Activated CD4-positive, alpha-beta memory T cell treated with anti-CD3 and anti-CD28 coated beads, Interleukin-2, amount 10 ng/mL, durations not matched to agents 7 days and 5 days (primary cell): ENCODE results near the gene FAM50A. TPM values are rescaled to one million over a fixed set of nuclear protein-coding genes. Genes with fewer than 3 reads are reported as not detected.

Source experiments
- CTCF ChIA-PET: fragments of 350-600 bp; sonication (Branson Sonifier 250); formaldehyde crosslinking; loops from one replicate; lab custom pipeline; 2021; ENCODE audit warnings: antibody characterized with exemption, inconsistent platforms; lab: Charles Lee
- POLR2A ChIA-PET: fragments of 350-600 bp; sonication (Branson Sonifier 250); formaldehyde crosslinking; loops from one replicate; lab custom pipeline; 2021; ENCODE audit warnings: antibody characterized with exemption; lab: Charles Lee
- DNase-seq: peaks from one replicate; pipeline ENCODE4 v3.0.0-alpha.2; 2020
- H3K27ac Mint-ChIP-seq: one replicate; pipeline ENCODE4 v1.8.0; 2021; ENCODE audit warnings: mild to moderate bottlenecking, mixed read lengths
- H3K27me3 Mint-ChIP-seq: one replicate; pipeline ENCODE4 v1.8.0; 2021; ENCODE audit warnings: mixed read lengths
- H3K36me3 Mint-ChIP-seq: one replicate; pipeline ENCODE4 v1.8.0; 2021; ENCODE audit warnings: low read depth, mixed read lengths
- H3K4me1 Mint-ChIP-seq: one replicate; pipeline ENCODE4 v1.8.0; 2021; ENCODE audit warnings: mixed read lengths
- H3K4me3 Mint-ChIP-seq: one replicate; pipeline ENCODE4 v1.8.0; 2021; ENCODE audit warnings: mild to moderate bottlenecking, mixed read lengths
- H3K9me3 Mint-ChIP-seq: one replicate; pipeline ENCODE4 v1.8.0; 2021; ENCODE audit warnings: mixed read lengths
- total RNA-seq, 2 experiments: library from RNA; stranded (reverse); gene quantifications; one replicate each; pipeline ENCODE4 v1.2.3, GENCODE V29; 2021

The FAM50A gene
- total RNA-seq, 2 experiments from 2014 or later = 62.4 to 65.4 TPM

GRCh38 chrX:154436374-154436982 lies 7.5 kb upstream of the FAM50A start:
- ChIA-PET POLR2A (interaction anchor here (0.9 to 1.1 kb wide), 2 partner anchors 13 to 25 kb away, joined by 3 read pairs; no protein-coding TSS in a partner anchor), CTCF (no interaction called here)
- H3K9me3 Mint-ChIP-seq = no peaks in the 10 kb centered on the region
- H3K27me3 Mint-ChIP-seq = no peaks in the 10 kb centered on the region
- H3K36me3 Mint-ChIP-seq = peaks cover 32% of the 10 kb centered on the region
- peak; percentile 55 for DNase-seq
- H3K4me3 Mint-ChIP-seq = peak overlapping the region; percentile 70
- peak overlapping the region; percentile 73 for H3K27ac Mint-ChIP-seq
- H3K4me1 Mint-ChIP-seq = peaks cover 26% of the 10 kb centered on the region

GRCh38 chrX:154436983-154437752 lies 6.8 kb upstream of the FAM50A start, which contains the start of gene GDI1:
Gene GDI1, plus strand, starts transcription at chrX:154437154. Its CDS starts 101 bp downstream, at chrX:154437255.
- ChIA-PET CTCF (no interaction called here), POLR2A (no interaction called here)
- DNase-seq = peak; percentile 59
- Mint-ChIP-seq H3K36me3 (peaks cover 38% of the 10 kb centered on the region), H3K4me3 (peak within 1 kb of the TSS; percentile 82), H3K4me1 (peaks cover 31% of the 10 kb centered on the region), H3K27me3 (no peaks in the 10 kb centered on the region), H3K9me3 (no peaks in the 10 kb centered on the region), H3K27ac (peak within 1 kb of the TSS; percentile 73)

GRCh38 chrX:154437971-154438893 lies 5.7 kb upstream of the FAM50A start:
- Mint-ChIP-seq H3K4me1 (peaks cover 31% of the 10 kb centered on the region), H3K4me3 (peak overlapping the region; percentile 82), H3K27me3 (no peaks in the 10 kb centered on the region), H3K27ac (peak overlapping the region; percentile 62), H3K9me3 (no peaks in the 10 kb centered on the region), H3K36me3 (peaks cover 35% of the 10 kb centered on the region)
- ChIA-PET POLR2A (interaction anchor here (0.8 to 1.3 kb wide), 2 partner anchors 26 to 40 kb away, joined by 4 to 5 read pairs; partner anchors contain the start of gene RPL10), CTCF (no interaction called here)
- no peak for DNase-seq

- ChIA-PET CTCF (interaction anchor here (0.6 kb wide), 1 partner anchor 387 kb away, joined by 5 read pairs; no protein-coding TSS in a partner anchor), POLR2A (no interaction called here)
- no peak overlapping the region for H3K27ac Mint-ChIP-seq
- H3K36me3 Mint-ChIP-seq = peaks cover 34% of the 10 kb centered on the region
- H3K4me1 Mint-ChIP-seq = peaks cover 35% of the 10 kb centered on the region
- H3K9me3 Mint-ChIP-seq = no peaks in the 10 kb centered on the region
- DNase-seq = no peak
- H3K27me3 Mint-ChIP-seq = no peaks in the 10 kb centered on the region
- H3K4me3 Mint-ChIP-seq = no peak overlapping the region
Observed at GRCh38 chrX:154439841-154440240, 4.1 kb upstream of the FAM50A start.

- Mint-ChIP-seq H3K4me1 (peaks cover 39% of the 10 kb centered on the region), H3K27me3 (no peaks in the 10 kb centered on the region), H3K9me3 (no peaks in the 10 kb centered on the region), H3K4me3 (no peak overlapping the region), H3K36me3 (peaks cover 30% of the 10 kb centered on the region), H3K27ac (peak overlapping the region; percentile 44)
- POLR2A ChIA-PET = interaction anchor here (1.5 to 2.4 kb wide), 2 partner anchors 42 to 49 kb away, joined by 7 to 11 read pairs; partner anchors contain the start of genes RPL10 and SLC10A3
- DNase-seq = no peak
- CTCF ChIA-PET = interaction anchor here (1.1 to 1.5 kb wide), 2 partner anchors 13 to 42 kb away, joined by 3 read pairs; no protein-coding TSS in a partner anchor
Observed at GRCh38 chrX:154440623-154441357, 3.2 kb upstream of the FAM50A start.

- Mint-ChIP-seq H3K27ac (peak overlapping the region; percentile 72), H3K36me3 (peaks cover 23% of the 10 kb centered on the region), H3K27me3 (no peaks in the 10 kb centered on the region), H3K4me3 (no peak overlapping the region), H3K9me3 (no peaks in the 10 kb centered on the region), H3K4me1 (peaks cover 38% of the 10 kb centered on the region)
- POLR2A ChIA-PET = interaction anchor here (0.8 to 2.4 kb wide), 5 partner anchors 13 to 49 kb away, joined by 3 to 11 read pairs (median 3); partner anchors contain the start of genes ATP6AP1, PLXNA3, RPL10 and SLC10A3
- no peak for DNase-seq
- CTCF ChIA-PET = interaction anchor here (1.1 to 1.5 kb wide), 2 partner anchors 14 to 43 kb away, joined by 3 read pairs; no protein-coding TSS in a partner anchor
Observed at GRCh38 chrX:154441564-154441963, 2.4 kb upstream of the FAM50A start.

GRCh38 chrX:154441984-154442707 lies 1.8 kb upstream of the FAM50A start:
- Mint-ChIP-seq H3K4me3 (no peak overlapping the region), H3K36me3 (peaks cover 26% of the 10 kb centered on the region), H3K27ac (peak overlapping the region; percentile 72), H3K4me1 (peaks cover 42% of the 10 kb centered on the region), H3K9me3 (no peaks in the 10 kb centered on the region), H3K27me3 (no peaks in the 10 kb centered on the region)
- CTCF ChIA-PET = interaction anchor here (1.5 kb wide), 1 partner anchor 43 kb away, joined by 3 read pairs; no protein-coding TSS in a partner anchor
- POLR2A ChIA-PET = interaction anchor here (0.8 to 2.4 kb wide), 6 partner anchors 14 to 71 kb away, joined by 3 to 11 read pairs (median 3); partner anchors contain the start of genes ATP6AP1, PLXNA3, RPL10 and SLC10A3
- no peak for DNase-seq

GRCh38 chrX:154443479-154443910 lies 446 bp upstream of the FAM50A start:
- Mint-ChIP-seq H3K36me3 (peaks cover 31% of the 10 kb centered on the region), H3K27me3 (no peaks in the 10 kb centered on the region), H3K27ac (peak overlapping the region; percentile 82), H3K9me3 (no peaks in the 10 kb centered on the region), H3K4me1 (peaks cover 37% of the 10 kb centered on the region), H3K4me3 (peak overlapping the region; percentile 68)
- DNase-seq = no peak
- ChIA-PET POLR2A (interaction anchor here (0.6 to 1.9 kb wide), 3 partner anchors 15 to 72 kb away, joined by 3 to 6 read pairs (median 3); no protein-coding TSS in a partner anchor), CTCF (no interaction called here)

- ChIA-PET POLR2A (interaction anchor here (1.9 kb wide), 1 partner anchor 32 kb away, joined by 6 read pairs; no protein-coding TSS in a partner anchor), CTCF (no interaction called here)
- H3K9me3 Mint-ChIP-seq = no peaks in the 10 kb centered on the region
- H3K27me3 Mint-ChIP-seq = no peaks in the 10 kb centered on the region
- no peak overlapping the region for H3K27ac Mint-ChIP-seq
- H3K36me3 Mint-ChIP-seq = peaks cover 29% of the 10 kb centered on the region
- peaks cover 33% of the 10 kb centered on the region for H3K4me1 Mint-ChIP-seq
- DNase-seq = no peak
- peak overlapping the region; percentile 49 for H3K4me3 Mint-ChIP-seq
Observed at GRCh38 chrX:154444755-154445246, 860 bp downstream of the FAM50A start.

GRCh38 chrX:154445776-154446175 lies 1.8 kb downstream of the FAM50A start:
- no peaks in the 10 kb centered on the region for H3K9me3 Mint-ChIP-seq
- H3K27me3 Mint-ChIP-seq = no peaks in the 10 kb centered on the region
- H3K4me1 Mint-ChIP-seq = peaks cover 27% of the 10 kb centered on the region
- ChIA-PET POLR2A (no interaction called here), CTCF (no interaction called here)
- H3K27ac Mint-ChIP-seq = no peak overlapping the region
- no peak overlapping the region for H3K4me3 Mint-ChIP-seq
- H3K36me3 Mint-ChIP-seq = peaks cover 23% of the 10 kb centered on the region
- no peak for DNase-seq

- H3K4me1 Mint-ChIP-seq = peaks cover 22% of the 10 kb centered on the region
- CTCF ChIA-PET = no interaction called here
- H3K27ac Mint-ChIP-seq = no peak overlapping the region
- peaks cover 23% of the 10 kb centered on the region for H3K36me3 Mint-ChIP-seq
- POLR2A ChIA-PET = no interaction called here
- H3K9me3 Mint-ChIP-seq = no peaks in the 10 kb centered on the region
- H3K4me3 Mint-ChIP-seq = no peak overlapping the region
- DNase-seq = no peak
- no peaks in the 10 kb centered on the region for H3K27me3 Mint-ChIP-seq
Observed at GRCh38 chrX:154446430-154446829, 2.5 kb downstream of the FAM50A start.
